Kidney (tissue), 14 donors: Measurements from ENCODE around the gene HIP1R. TPM values are rescaled to one million over a fixed set of nuclear protein-coding genes. Genes with fewer than 3 reads are reported as not detected.

Experiments
- DNase-seq, 5 donors: peaks; one replicate each; pipeline ENCODE4 v3.0.0-alpha.2; 2013 to 2020
- FAIRE-seq: peaks from 2 replicates; lab custom pipeline; 2012; peaks lifted over from hg19 to GRCh38; lab: Jason Lieb, UNC
- H3K27ac ChIP-seq, 2 donors: one replicate each; pipeline ENCODE4 v1.7.0; 2013; ENCODE audit warnings: low read depth in 2 of 2, low read length in 2 of 2, inconsistent platforms in 1 of 2
- H3K27me3 ChIP-seq: one replicate; pipeline ENCODE4 v1.7.1; 2013; ENCODE audit warnings: low read length, inconsistent platforms; ENCODE audit not compliant: control insufficient read depth, insufficient read depth
- H3K36me3 ChIP-seq, 3 donors: one replicate each; pipeline versions ENCODE4 v1.7.0 to v1.7.1; 2013; ENCODE audit warnings: low read length in 3 of 3, control low read depth in 1 of 3, inconsistent platforms in 1 of 3; ENCODE audit not compliant: insufficient read depth in 3 of 3, control insufficient read depth in 2 of 3
- H3K4me1 ChIP-seq, 3 donors: one replicate each; pipeline versions ENCODE4 v1.7.0 to v1.7.1; 2013; ENCODE audit warnings: low read length in 3 of 3, inconsistent platforms in 1 of 3, low read depth in 1 of 3; ENCODE audit not compliant: control insufficient read depth in 2 of 3, insufficient read depth in 2 of 3
- H3K4me3 ChIP-seq, 3 donors: one replicate each; pipeline versions ENCODE4 v1.7.0 to v1.8.1; 2013; ENCODE audit warnings: low read length in 3 of 3, control low read depth in 1 of 3, inconsistent platforms in 1 of 3
- H3K9ac ChIP-seq, 3 donors: one replicate each; pipeline versions ENCODE4 v1.7.0 to v1.7.1; 2013; ENCODE audit warnings: low read length in 3 of 3, control low read depth in 1 of 3, inconsistent platforms in 1 of 3
- H3K9me3 ChIP-seq, 3 donors: one replicate each; pipeline versions ENCODE4 v1.7.0 to v1.7.1; 2013; ENCODE audit warnings: low read length in 3 of 3, control low read depth in 1 of 3, inconsistent platforms in 1 of 3; ENCODE audit not compliant: control insufficient read depth in 2 of 3, insufficient read depth in 1 of 3
- CTCF ChIP-seq: IDR thresholded peaks from 3 replicates; pipeline ENCODE4 v1.5.1; 2012; ENCODE audit warnings: mild to moderate bottlenecking, moderate library complexity, borderline replicate concordance; ENCODE audit not compliant: insufficient read depth; ENCODE audit errors: extremely low read depth
- intact Hi-C: fragments of 100-400 bp; cut with DNase I; formaldehyde crosslinking; loops from one replicate; pipeline ENCODE4 v1.11.1; 2022
- polyA plus RNA-seq: library from polyadenylated mRNA; stranded (reverse); fragments of 350-450 nt; fragmentation: Illumina TruSeq; extraction: RNeasy Lipid Tissue Mini Kit (QIAGEN cat#74804); gene quantifications from one replicate; pipeline ENCODE4 v1.2.3, GENCODE V29; 2014; ENCODE audit warnings: low read depth, low replicate concordance; ENCODE audit not compliant: insufficient read depth
- total RNA-seq: library from RNA; stranded (reverse); fragmentation: NEBNext Ultra II Directional; extraction: Animal tissue kit (Norgen Biotek cat#: 25700); gene quantifications from one replicate; pipeline ENCODE4 v1.2.1, GENCODE V29; 2021
- donor health status: control.
- donor health status: control.
- donor health status: control.
- donor health status: control.
- donor health status: control.
- donor health status: DM: yes; HTN: yes; CAD: no.
- donor health status: Normal renal cell carcinoma (clear cell type).

Gene HIP1R
- total and polyA plus RNA-seq, 2 donors from 2014 or later: 39.4 to 87.8 TPM

- intact Hi-C loops: loop anchor here (5.0 kb wide), 1 partner anchor 93 kb away; no protein-coding TSS in a partner anchor
- Histone ChIP-seq H3K27me3 (no peaks in the 10 kb centered on the region), H3K36me3 (peaks cover 0 to 32% (median 8%) of the 10 kb centered on the region in 3 donors), H3K9me3 (no peaks in the 10 kb centered on the region), H3K4me1 (peaks cover 0 to 25% (median 23%) of the 10 kb centered on the region in 3 donors), H3K9ac (no peak overlapping the region), H3K4me3 (no peak overlapping the region), H3K27ac (no peak overlapping the region)
- FAIRE-seq (no peak), DNase-seq (peak in 1 of 5 donors; percentile 72)
- TF ChIP-seq CTCF: no peak
Observed at GRCh38 chr12:122859303-122860039, 24.2 kb downstream of the HIP1R start.

- Histone ChIP-seq H3K27ac (peak overlapping the region in 1 of 2 donors; percentile 51), H3K36me3 (peaks cover 0 to 30% (median 8%) of the 10 kb centered on the region in 3 donors), H3K4me3 (no peak overlapping the region), H3K27me3 (no peaks in the 10 kb centered on the region), H3K9me3 (no peaks in the 10 kb centered on the region), H3K9ac (no peak overlapping the region), H3K4me1 (peaks cover 0 to 29% (median 26%) of the 10 kb centered on the region in 3 donors)
- DNase-seq (peak; percentile 84 to 95 (median 90)), FAIRE-seq (no peak)
- intact Hi-C loops: loop anchor here (5.0 kb wide), 1 partner anchor 92 kb away; no protein-coding TSS in a partner anchor
- TF ChIP-seq CTCF: peak; percentile 96
Observed at GRCh38 chr12:122860040-122860853, 25.0 kb downstream of the HIP1R start.

- Histone ChIP-seq H3K27ac (peak overlapping the region in 1 of 2 donors; percentile 22), H3K36me3 (peaks cover 0 to 27% (median 5%) of the 10 kb centered on the region in 3 donors), H3K9me3 (no peaks in the 10 kb centered on the region), H3K4me1 (peaks cover 0 to 35% (median 26%) of the 10 kb centered on the region in 3 donors), H3K9ac (no peak overlapping the region), H3K27me3 (no peaks in the 10 kb centered on the region), H3K4me3 (no peak overlapping the region)
- no peak for TF ChIP-seq CTCF
- DNase-seq (peak in 1 of 5 donors; percentile 79), FAIRE-seq (no peak)
- intact Hi-C loops: loop anchor here (5.0 kb wide), 1 partner anchor 91 kb away; no protein-coding TSS in a partner anchor
Observed at GRCh38 chr12:122860854-122861586, 25.8 kb downstream of the HIP1R start.
